ENCODE results near the gene AGAP3.

- no peak for TF ChIP-seq POLR2A (IDR thresholded peaks at IDR 0.05)
- no peak for TF ChIP-seq CTCF (IDR thresholded peaks at IDR 0.05)
Measured at GRCh38 chr7:151173386-151174245, 87.3 kb downstream of the AGAP3 start.

Measured in testis (tissue), 2 donors.